Measurements from ENCODE around the gene GABRA5. TPM values are rescaled to one million over a fixed set of nuclear protein-coding genes. Genes with fewer than 3 reads are reported as not detected.

GABRA5 gene
- total RNA-seq, 1 donor from 2014 or later: 0.54 TPM

DNA sequence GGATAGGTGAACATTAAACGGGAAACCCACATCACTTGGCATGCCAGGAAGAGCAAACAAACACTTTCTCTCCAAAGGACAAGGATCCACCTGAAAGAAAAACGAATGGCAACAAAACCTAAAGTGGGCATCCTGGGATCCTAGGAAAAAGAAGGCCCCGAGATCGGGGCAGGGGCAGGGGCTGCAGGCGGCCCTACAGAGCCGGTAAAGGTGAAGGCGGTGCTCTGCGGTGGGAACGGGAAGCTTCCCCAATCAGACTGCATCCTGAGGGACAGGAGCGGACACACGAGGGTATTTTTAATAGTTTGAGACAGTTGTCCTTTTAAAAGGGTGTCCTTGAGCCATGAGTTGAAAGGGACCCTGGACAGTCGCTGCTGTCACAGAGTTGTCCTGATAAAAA, 24.9 kb upstream of the GABRA5 start:
- peaks cover 3% of the 10 kb centered on the region for H3K27me3 Mint-ChIP-seq (ENCODE audit: low read depth)
- H3K27ac Mint-ChIP-seq (ENCODE audit: unreplicated experiment): no peak overlapping the region
- H3K4me3 Mint-ChIP-seq: no peak overlapping the region
- TF ChIP-seq, protein P1, sequence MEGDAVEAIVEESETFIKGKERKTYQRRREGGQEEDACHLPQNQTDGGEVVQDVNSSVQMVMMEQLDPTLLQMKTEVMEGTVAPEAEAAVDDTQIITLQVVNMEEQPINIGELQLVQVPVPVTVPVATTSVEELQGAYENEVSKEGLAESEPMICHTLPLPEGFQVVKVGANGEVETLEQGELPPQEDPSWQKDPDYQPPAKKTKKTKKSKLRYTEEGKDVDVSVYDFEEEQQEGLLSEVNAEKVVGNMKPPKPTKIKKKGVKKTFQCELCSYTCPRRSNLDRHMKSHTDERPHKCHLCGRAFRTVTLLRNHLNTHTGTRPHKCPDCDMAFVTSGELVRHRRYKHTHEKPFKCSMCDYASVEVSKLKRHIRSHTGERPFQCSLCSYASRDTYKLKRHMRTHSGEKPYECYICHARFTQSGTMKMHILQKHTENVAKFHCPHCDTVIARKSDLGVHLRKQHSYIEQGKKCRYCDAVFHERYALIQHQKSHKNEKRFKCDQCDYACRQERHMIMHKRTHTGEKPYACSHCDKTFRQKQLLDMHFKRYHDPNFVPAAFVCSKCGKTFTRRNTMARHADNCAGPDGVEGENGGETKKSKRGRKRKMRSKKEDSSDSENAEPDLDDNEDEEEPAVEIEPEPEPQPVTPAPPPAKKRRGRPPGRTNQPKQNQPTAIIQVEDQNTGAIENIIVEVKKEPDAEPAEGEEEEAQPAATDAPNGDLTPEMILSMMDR (conservative IDR thresholded peaks at IDR 0.05): no peak
- H3K36me3 Mint-ChIP-seq (ENCODE audit: low read depth): peaks cover 5% of the 10 kb centered on the region
- no peak for DNase-seq (ENCODE audit: low read depth, low spot score)
- H3K9me3 Mint-ChIP-seq: peaks cover 13% of the 10 kb centered on the region
- no peaks in the 10 kb centered on the region for H3K4me1 Mint-ChIP-seq

DNA sequence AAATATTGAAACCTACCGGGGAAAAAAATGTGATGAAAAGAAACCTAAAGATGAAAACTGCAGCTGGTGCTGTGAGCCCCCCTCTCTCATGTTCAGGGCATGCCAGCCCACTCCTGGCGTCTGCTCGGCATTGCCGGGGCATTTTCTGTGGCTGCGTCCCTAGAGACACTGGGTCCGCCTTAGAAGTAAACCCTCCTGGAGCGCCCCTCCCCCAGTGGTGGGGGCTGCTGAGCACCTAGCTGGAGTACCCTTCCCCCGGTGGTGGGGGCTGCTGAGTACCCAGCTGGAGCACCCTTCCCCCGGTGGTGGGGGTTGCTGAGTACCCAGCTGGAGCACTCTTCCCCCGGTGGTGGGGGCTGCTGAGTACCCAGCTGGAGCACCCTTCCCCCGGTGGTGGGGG, 24.5 kb upstream of the GABRA5 start:
- no peak for DNase-seq (ENCODE audit: low read depth, low spot score)
- Mint-ChIP-seq H3K4me1 (no peaks in the 10 kb centered on the region), H3K27ac (ENCODE audit: unreplicated experiment) (no peak overlapping the region), H3K36me3 (ENCODE audit: low read depth) (peaks cover 3% of the 10 kb centered on the region), H3K27me3 (ENCODE audit: low read depth) (peaks cover 3% of the 10 kb centered on the region), H3K4me3 (no peak overlapping the region), H3K9me3 (peaks cover 10% of the 10 kb centered on the region)
- TF ChIP-seq, protein P1 (conservative IDR thresholded peaks at IDR 0.05): no peak

DNA sequence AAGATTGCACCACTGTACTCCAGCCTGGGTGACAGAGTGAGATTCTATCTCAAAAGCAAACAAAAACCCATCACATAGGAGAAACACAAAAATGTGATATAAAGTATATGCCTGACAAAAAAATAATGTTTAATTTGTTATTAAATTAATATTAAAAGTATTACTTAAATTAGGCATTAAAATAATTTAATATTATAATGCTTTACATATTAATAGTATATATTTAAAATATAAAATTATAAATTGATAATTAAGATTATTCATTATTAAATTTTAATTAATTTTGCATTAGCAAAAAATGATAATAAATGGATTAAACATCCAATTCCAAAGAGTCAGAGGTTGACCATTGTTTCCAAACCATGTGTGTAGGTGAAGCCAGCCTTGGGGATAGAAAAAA, 22.0 kb upstream of the GABRA5 start:
- Mint-ChIP-seq H3K4me3 (no peak overlapping the region), H3K27me3 (ENCODE audit: low read depth) (peaks cover 3% of the 10 kb centered on the region), H3K4me1 (no peaks in the 10 kb centered on the region), H3K27ac (ENCODE audit: unreplicated experiment) (no peak overlapping the region), H3K36me3 (ENCODE audit: low read depth) (no peaks in the 10 kb centered on the region), H3K9me3 (peaks cover 6% of the 10 kb centered on the region)
- TF ChIP-seq, protein P1 (conservative IDR thresholded peaks at IDR 0.05): no peak
- DNase-seq (ENCODE audit: low read depth, low spot score): no peak

DNA sequence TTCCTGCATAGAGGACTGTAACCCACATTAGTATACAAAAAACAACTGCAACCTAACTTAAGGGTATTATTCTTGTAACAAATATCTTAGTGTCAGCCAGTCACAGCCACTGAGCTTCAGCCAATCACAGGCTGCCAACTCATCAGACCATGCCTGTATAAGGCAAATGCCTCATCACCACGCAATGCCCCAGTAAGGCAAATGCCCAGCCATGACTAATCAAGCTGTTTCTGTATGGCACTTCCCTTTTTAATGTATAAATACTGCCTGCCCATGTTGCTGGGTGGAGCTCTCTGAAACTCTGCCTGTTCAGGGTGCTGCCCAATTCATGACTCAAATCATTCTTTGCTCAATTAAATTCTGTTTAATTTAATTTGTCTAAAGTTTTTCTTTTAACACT, 18.4 kb upstream of the GABRA5 start:
- H3K27ac Mint-ChIP-seq (ENCODE audit: unreplicated experiment): no peak overlapping the region
- H3K27me3 Mint-ChIP-seq (ENCODE audit: low read depth): no peaks in the 10 kb centered on the region
- H3K9me3 Mint-ChIP-seq: peaks cover 6% of the 10 kb centered on the region
- no peak overlapping the region for H3K4me3 Mint-ChIP-seq
- DNase-seq (ENCODE audit: low read depth, low spot score): no peak
- no peaks in the 10 kb centered on the region for H3K4me1 Mint-ChIP-seq
- TF ChIP-seq, protein P1 (conservative IDR thresholded peaks at IDR 0.05): no peak
- no peaks in the 10 kb centered on the region for H3K36me3 Mint-ChIP-seq (ENCODE audit: low read depth)

DNA sequence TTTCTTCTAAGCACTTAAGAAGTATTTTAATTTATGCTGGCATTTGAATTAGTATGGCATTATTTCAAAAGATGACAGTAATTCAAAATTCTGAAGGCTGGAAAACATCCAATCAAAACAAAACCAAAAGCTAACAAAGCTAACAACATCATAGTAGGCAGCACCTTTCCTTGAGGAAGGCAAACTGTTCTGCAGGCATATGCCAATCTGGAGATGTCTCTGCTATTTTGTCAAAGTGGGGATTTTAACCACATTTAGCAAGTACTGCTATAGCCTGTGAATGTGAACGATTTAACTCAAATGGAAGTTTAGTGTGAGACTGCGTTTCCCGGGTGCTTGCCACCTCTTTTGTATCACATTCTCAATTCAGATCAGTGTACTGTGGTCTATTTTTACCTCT, 16.7 kb upstream of the GABRA5 start:
- no peak for DNase-seq (ENCODE audit: low read depth, low spot score)
- Mint-ChIP-seq H3K4me3 (no peak overlapping the region), H3K27me3 (ENCODE audit: low read depth) (no peaks in the 10 kb centered on the region), H3K9me3 (peaks cover 6% of the 10 kb centered on the region), H3K27ac (ENCODE audit: unreplicated experiment) (no peak overlapping the region), H3K4me1 (no peaks in the 10 kb centered on the region), H3K36me3 (ENCODE audit: low read depth) (no peaks in the 10 kb centered on the region)
- TF ChIP-seq, protein P1 (conservative IDR thresholded peaks at IDR 0.05): no peak

DNA sequence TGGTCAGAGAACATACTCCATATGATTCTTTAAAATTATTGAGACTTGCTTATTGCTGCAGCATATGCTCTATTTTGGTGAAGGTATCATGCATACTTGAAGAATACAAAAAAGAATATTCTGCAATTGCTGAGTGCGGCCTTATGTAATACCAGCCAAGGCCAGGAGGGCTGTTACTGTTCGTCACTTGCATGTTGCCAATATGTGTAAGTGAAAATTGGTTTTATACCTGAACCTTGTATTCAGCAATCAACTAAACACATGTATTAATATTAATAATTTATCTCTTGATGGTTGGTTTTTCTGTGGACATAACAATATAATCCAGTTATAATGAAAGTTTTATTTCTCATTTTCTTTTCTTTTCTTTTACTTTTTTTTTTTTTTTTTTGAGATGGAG, 13.9 kb upstream of the GABRA5 start:
- H3K27ac Mint-ChIP-seq (ENCODE audit: unreplicated experiment): no peak overlapping the region
- no peaks in the 10 kb centered on the region for H3K36me3 Mint-ChIP-seq (ENCODE audit: low read depth)
- TF ChIP-seq, protein P1 (conservative IDR thresholded peaks at IDR 0.05): no peak
- no peaks in the 10 kb centered on the region for H3K4me1 Mint-ChIP-seq
- H3K9me3 Mint-ChIP-seq: peaks cover 6% of the 10 kb centered on the region
- no peaks in the 10 kb centered on the region for H3K27me3 Mint-ChIP-seq (ENCODE audit: low read depth)
- no peak for DNase-seq (ENCODE audit: low read depth, low spot score)
- H3K4me3 Mint-ChIP-seq: no peak overlapping the region

Data from neural crest cell (in vitro differentiated cells).